ENCODE measurements around the gene GYS2.

DNA sequence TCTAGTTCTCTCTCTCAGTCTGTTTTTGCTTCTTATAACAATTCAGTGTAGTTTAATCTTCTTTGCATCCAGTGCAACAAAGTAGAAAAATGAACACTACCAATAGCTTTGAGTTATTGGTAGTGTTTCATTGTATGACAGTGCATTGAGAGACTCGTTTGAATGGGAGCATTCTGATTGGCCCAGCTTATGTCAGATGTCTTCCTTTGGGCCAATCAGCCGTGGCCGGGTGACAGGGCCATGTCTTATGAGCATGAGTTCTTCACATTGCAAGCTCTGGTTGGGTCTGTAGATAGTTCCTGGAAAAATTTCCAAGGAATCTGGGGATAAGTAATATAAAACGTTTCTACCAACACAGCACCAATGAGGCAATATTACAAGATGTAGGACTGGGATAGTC, 36.5 kb downstream of the GYS2 start:
- TF ChIP-seq CTCF (IDR thresholded peaks at IDR 0.05) (no peak), POLR2A (IDR thresholded peaks at IDR 0.05) (no peak)
